Upper lobe of left lung (tissue), 4 donors: Measurements from ENCODE around the gene FLNB.
A peak's percentile ranks its signal among the peaks of the same experiment; 100 is the strongest.

Experiments
- CTCF ChIP-seq, 6 experiments: fragments of 450-650 bp in 4 of 6; fragments of 200-600 bp in 2 of 6; sonication (generic) in 2 of 6; IDR thresholded peaks; one replicate each; pipeline ENCODE4 v1.5.1; 2016 to 2019; ENCODE audit warnings: antibody characterized with exemption in 6 of 6
- EP300 ChIP-seq, 4 donors: sonication (generic); formaldehyde crosslinking; IDR thresholded peaks; one replicate each; pipeline ENCODE4 v1.5.1; 2017; ENCODE audit warnings: antibody characterized with exemption in 4 of 4, control low read depth in 2 of 4
- POLR2A ChIP-seq, 4 donors: fragments of 450-650 bp; IDR thresholded peaks; one replicate each; pipeline ENCODE4 v1.5.1; 2016 to 2017; ENCODE audit warnings: antibody characterized with exemption in 4 of 4, mild to moderate bottlenecking in 2 of 4

- TF ChIP-seq CTCF (IDR thresholded peaks at IDR 0.05) (peak in 2 of 6 experiments; percentile 12 to 18), EP300 (IDR thresholded peaks at IDR 0.05) (no peak), POLR2A (IDR thresholded peaks at IDR 0.05) (no peak)
These were observed 127.7 kb downstream of the FLNB start for GRCh38 chr3:58135712-58136543.
